ENCODE results near the gene LEF1. TPM values are rescaled to one million over a fixed set of nuclear protein-coding genes. Genes with fewer than 3 reads are reported as not detected.

The LEF1 gene
- total and polyA plus RNA-seq, 2 donors (not counting 1 experiment from before 2014, with no cell fraction given) = 2.4 to 5.1 TPM

DNA sequence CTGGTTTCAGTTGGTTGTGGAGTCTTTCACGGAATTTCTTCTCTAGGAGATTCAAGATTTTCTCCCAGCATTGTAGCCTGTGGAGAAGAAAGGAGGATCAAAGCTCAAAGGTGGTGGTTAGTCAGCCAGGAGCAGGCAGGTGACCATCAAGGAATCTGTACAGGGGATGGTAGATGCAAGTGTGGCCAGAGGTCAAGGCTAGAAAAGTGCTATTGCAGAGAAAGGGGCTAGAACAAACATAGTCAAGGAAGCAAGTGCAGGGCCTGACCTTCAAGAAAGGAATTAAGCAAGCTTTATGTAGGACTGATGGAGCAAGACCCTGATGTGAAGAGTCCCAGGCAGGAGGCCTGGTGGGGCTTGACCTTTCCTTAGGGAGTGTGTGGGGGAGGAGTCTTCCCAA, 162.9 kb downstream of the LEF1 start:
- Histone ChIP-seq H3K27me3 (replicated peaks in 1 of 4; ENCODE audit: control extremely low read depth in 1 of 4, control insufficient read depth in 3 of 4, insufficient read depth in 4 of 4, low read length in 3 of 4) (no peaks in the 10 kb centered on the region), H4K20me1 (ENCODE audit: control insufficient read depth, insufficient read depth, low read length, poor library complexity, severe bottlenecking) (no peaks in the 10 kb centered on the region), H3K4me3 (ENCODE audit: control extremely low read depth in 1 of 5, extremely low read depth in 1 of 5, insufficient read depth in 1 of 5, low read depth in 2 of 5, low read length in 4 of 5) (no peak overlapping the region), H3K27ac (ENCODE audit: low read length in 2 of 2) (no peak overlapping the region), H3K9ac (ENCODE audit: low read length) (no peak overlapping the region), H3K4me1 (ENCODE audit: control insufficient read depth in 2 of 2, insufficient read depth in 2 of 2, low read length in 2 of 2) (no peaks in the 10 kb centered on the region), H3K36me3 (replicated peaks in 1 of 2; ENCODE audit: control extremely low read depth in 1 of 2, control insufficient read depth in 1 of 2, extremely low read depth in 1 of 2, insufficient read depth in 2 of 2, low read length in 1 of 2) (peaks cover 0 to 5% of the 10 kb centered on the region in 2 experiments), H3K9me3 (ENCODE audit: control extremely low read depth in 1 of 3, control insufficient read depth in 2 of 3, insufficient read depth in 1 of 3, low read length in 2 of 3) (no peaks in the 10 kb centered on the region), H3K79me2 (ENCODE audit: control insufficient read depth, insufficient read depth, low read length) (peaks cover 13% of the 10 kb centered on the region), H3K4me2 (replicated peaks; ENCODE audit: low read depth, low read length, poor library complexity, severe bottlenecking) (no peak overlapping the region), H2AFZ (ENCODE audit: insufficient read depth, low read depth, low read length, poor library complexity, severe bottlenecking) (no peak overlapping the region)
- Mint-ChIP-seq H3K27ac (no peak overlapping the region), H3K27me3 (no peaks in the 10 kb centered on the region), H3K4me1 (peaks cover 5% of the 10 kb centered on the region), H3K9me3 (ENCODE audit: insufficient read depth) (no peaks in the 10 kb centered on the region), H3K4me3 (no peak overlapping the region)
- TF ChIP-seq, protein P1, sequence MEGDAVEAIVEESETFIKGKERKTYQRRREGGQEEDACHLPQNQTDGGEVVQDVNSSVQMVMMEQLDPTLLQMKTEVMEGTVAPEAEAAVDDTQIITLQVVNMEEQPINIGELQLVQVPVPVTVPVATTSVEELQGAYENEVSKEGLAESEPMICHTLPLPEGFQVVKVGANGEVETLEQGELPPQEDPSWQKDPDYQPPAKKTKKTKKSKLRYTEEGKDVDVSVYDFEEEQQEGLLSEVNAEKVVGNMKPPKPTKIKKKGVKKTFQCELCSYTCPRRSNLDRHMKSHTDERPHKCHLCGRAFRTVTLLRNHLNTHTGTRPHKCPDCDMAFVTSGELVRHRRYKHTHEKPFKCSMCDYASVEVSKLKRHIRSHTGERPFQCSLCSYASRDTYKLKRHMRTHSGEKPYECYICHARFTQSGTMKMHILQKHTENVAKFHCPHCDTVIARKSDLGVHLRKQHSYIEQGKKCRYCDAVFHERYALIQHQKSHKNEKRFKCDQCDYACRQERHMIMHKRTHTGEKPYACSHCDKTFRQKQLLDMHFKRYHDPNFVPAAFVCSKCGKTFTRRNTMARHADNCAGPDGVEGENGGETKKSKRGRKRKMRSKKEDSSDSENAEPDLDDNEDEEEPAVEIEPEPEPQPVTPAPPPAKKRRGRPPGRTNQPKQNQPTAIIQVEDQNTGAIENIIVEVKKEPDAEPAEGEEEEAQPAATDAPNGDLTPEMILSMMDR (IDR thresholded peaks at IDR 0.05) = no peak
- no peak for TF ChIP-seq EZH2 (IDR thresholded peaks at IDR 0.05; ENCODE audit: borderline replicate concordance, insufficient read depth, low read depth, low read length, poor library complexity, severe bottlenecking)
- ChIA-PET POLR2A (no interaction called here), CTCF (interaction anchor here (1.6 kb wide), 1 partner anchor 13 kb away, joined by 8 read pairs; no protein-coding TSS in a partner anchor)
- ATAC-seq (ENCODE audit: low read depth) = no peak
- no peak for DNase-seq
- intact Hi-C loops (cut with micrococcal nuclease) = no loop called here
- 88% methylated on average over 1 of the region's 1 CpG for WGBS (ENCODE audit: insufficient coverage)

DNA sequence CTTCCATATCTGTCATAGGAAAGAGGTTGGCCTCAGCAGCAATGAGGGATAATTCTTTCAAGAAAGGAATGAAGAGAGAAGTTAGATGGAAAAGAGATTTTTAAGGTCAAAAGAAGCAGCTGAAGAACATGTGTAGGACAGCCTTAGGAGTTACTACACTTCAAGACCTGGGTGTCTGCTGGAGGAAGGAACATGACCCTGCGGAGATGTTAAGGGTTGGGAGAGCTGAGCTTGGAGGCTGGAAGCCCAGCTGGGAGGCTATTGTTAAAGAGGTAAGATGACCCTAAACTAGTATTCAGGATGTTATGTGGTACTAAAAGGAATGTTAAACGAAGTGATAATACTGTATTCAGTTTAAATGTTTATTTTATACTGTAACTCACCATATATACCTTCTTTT, 164.1 kb downstream of the LEF1 start:
- no peaks in the 10 kb centered on the region for H3K27me3 Mint-ChIP-seq
- no peak for DNase-seq
- no peak for ATAC-seq (ENCODE audit: low read depth)
- Histone ChIP-seq H2AFZ (ENCODE audit: insufficient read depth, low read depth, low read length, poor library complexity, severe bottlenecking) (no peak overlapping the region), H3K9ac (ENCODE audit: low read length) (no peak overlapping the region), H3K27me3 (replicated peaks in 1 of 4; ENCODE audit: control extremely low read depth in 1 of 4, control insufficient read depth in 3 of 4, insufficient read depth in 4 of 4, low read length in 3 of 4) (no peaks in the 10 kb centered on the region), H3K4me2 (replicated peaks; ENCODE audit: low read depth, low read length, poor library complexity, severe bottlenecking) (no peak overlapping the region), H3K4me1 (ENCODE audit: control insufficient read depth in 2 of 2, insufficient read depth in 2 of 2, low read length in 2 of 2) (no peaks in the 10 kb centered on the region), H3K9me3 (ENCODE audit: control extremely low read depth in 1 of 3, control insufficient read depth in 2 of 3, insufficient read depth in 1 of 3, low read length in 2 of 3) (no peaks in the 10 kb centered on the region), H3K79me2 (ENCODE audit: control insufficient read depth, insufficient read depth, low read length) (peaks cover 17% of the 10 kb centered on the region), H4K20me1 (ENCODE audit: control insufficient read depth, insufficient read depth, low read length, poor library complexity, severe bottlenecking) (no peaks in the 10 kb centered on the region), H3K4me3 (ENCODE audit: control extremely low read depth in 1 of 5, extremely low read depth in 1 of 5, insufficient read depth in 1 of 5, low read depth in 2 of 5, low read length in 4 of 5) (no peak overlapping the region), H3K27ac (ENCODE audit: low read length in 2 of 2) (no peak overlapping the region), H3K36me3 (replicated peaks in 1 of 2; ENCODE audit: control extremely low read depth in 1 of 2, control insufficient read depth in 1 of 2, extremely low read depth in 1 of 2, insufficient read depth in 2 of 2, low read length in 1 of 2) (peaks cover 5% of the 10 kb centered on the region in 2 experiments)
- H3K27ac Mint-ChIP-seq = no peak overlapping the region
- 100% methylated on average over 1 of the region's 2 CpGs for WGBS (ENCODE audit: insufficient coverage)
- H3K4me1 Mint-ChIP-seq = peaks cover 5% of the 10 kb centered on the region
- no peak overlapping the region for H3K4me3 Mint-ChIP-seq
- intact Hi-C loops (cut with micrococcal nuclease) = no loop called here
- POLR2A ChIA-PET = no interaction called here
- TF ChIP-seq, protein P1 (IDR thresholded peaks at IDR 0.05) = no peak
- TF ChIP-seq EZH2 (IDR thresholded peaks at IDR 0.05; ENCODE audit: borderline replicate concordance, insufficient read depth, low read depth, low read length, poor library complexity, severe bottlenecking) = no peak
- CTCF ChIA-PET = no interaction called here
- no peaks in the 10 kb centered on the region for H3K9me3 Mint-ChIP-seq (ENCODE audit: insufficient read depth)

Data from B cell (primary cell).